HepG2 (cell line): Measurements from ENCODE around the gene MEGF10. TPM values are rescaled to one million over a fixed set of nuclear protein-coding genes. Genes with fewer than 3 reads are reported as not detected.

Experiments used
- ATAC-seq: fragments of 200-7000 bp; cut with Tn5 transposase; 3 replicates; pipeline ENCODE4 v1.9.1; 2020; ENCODE audit warnings: mild to moderate bottlenecking, moderate library complexity
- BruUV-seq: library from RNA; stranded (reverse); fragments of 400-500 nt; replicated peaks from 2 replicates; lab custom pipeline; 2021; lab: Mats Ljungman, UMichigan
- CTCF ChIA-PET: fragments of 300-600 bp; formaldehyde crosslinking; extraction: SDS; loops from one replicate; lab custom pipeline; 2021; ENCODE audit warnings: low total read pairs, inconsistent platforms, low intra/inter-chr PET ratio; lab: Yijun Ruan, JAX
- POLR2A ChIA-PET: fragments of 350-600 bp; sonication (Branson Sonifier 250); formaldehyde crosslinking; loops from one replicate; lab custom pipeline; 2020; ENCODE audit warnings: antibody characterized with exemption, inconsistent platforms; lab: Yijun Ruan, JAX
- DNase-seq: peaks from one replicate; pipeline ENCODE4 v3.0.0-alpha.2; 2015; ENCODE audit warnings: low spot score
- FAIRE-seq: peaks from 3 replicates; lab custom pipeline; 2011; peaks lifted over from hg19 to GRCh38; lab: Jason Lieb, UNC
- H2AFZ ChIP-seq: one replicate; pipeline ENCODE4 v1.6.1; 2011; ENCODE audit warnings: low read length, inconsistent platforms
- H3K27ac ChIP-seq: fragments of 300-600 bp; 3 replicates; pipeline ENCODE4 v1.8.0; 2011; ENCODE audit warnings: mixed run types, mild to moderate bottlenecking, mixed read lengths, low read length, inconsistent platforms; ENCODE audit not compliant: insufficient read depth; ENCODE audit errors: extremely low read length
- H3K27me3 ChIP-seq, 2 experiments: fragments of 200-600 bp in 1 of 2; 2 replicates in 1 of 2; 3 replicates in 1 of 2; pipeline versions ENCODE4 v1.6.0 to v1.8.0; 2011; ENCODE audit warnings: low read length in 2 of 2, mild to moderate bottlenecking in 2 of 2, moderate library complexity in 2 of 2, inconsistent platforms in 1 of 2; ENCODE audit not compliant: insufficient read depth in 2 of 2, control insufficient read depth in 1 of 2
- H3K36me3 ChIP-seq, 2 experiments: fragments of 200-600 bp in 1 of 2; replicated peaks in 1 of 2; 2 replicates in 1 of 2; 3 replicates in 1 of 2; pipeline versions ENCODE4 v1.5.1 to v1.8.0; 2011; ENCODE audit warnings: low read length in 2 of 2, inconsistent platforms in 1 of 2; ENCODE audit not compliant: insufficient read depth in 2 of 2, control insufficient read depth in 1 of 2
- H3K4me1 ChIP-seq: 2 replicates; pipeline ENCODE4 v1.5.1; 2012; ENCODE audit warnings: low read length, inconsistent platforms; ENCODE audit not compliant: insufficient read depth
- H3K4me2 ChIP-seq: 2 replicates; pipeline ENCODE4 v1.6.0; 2011; ENCODE audit warnings: low read depth, low read length, inconsistent platforms
- H3K4me3 ChIP-seq, 3 experiments: fragments of 200-600 bp in 1 of 3; sonication (generic), shearing (Covaris generic) in 1 of 3; replicated peaks in 1 of 3; 2 replicates each; pipeline ENCODE4 v1.5.1; 2011 to 2016; ENCODE audit warnings: low read length in 3 of 3, inconsistent platforms in 2 of 3, low read depth in 2 of 3, mild to moderate bottlenecking in 2 of 3, control low read depth in 1 of 3, mixed read lengths in 1 of 3; ENCODE audit not compliant: insufficient read depth in 1 of 3
- H3K79me2 ChIP-seq: one replicate; pipeline ENCODE4 v1.6.1; 2011; ENCODE audit warnings: low read length, inconsistent platforms; ENCODE audit not compliant: insufficient read depth
- H3K9ac ChIP-seq: 2 replicates; pipeline ENCODE4 v1.6.0; 2011; ENCODE audit warnings: mild to moderate bottlenecking, low read depth, low read length, inconsistent platforms; ENCODE audit not compliant: insufficient read depth
- H3K9me3 ChIP-seq: 2 replicates; pipeline ENCODE4 v1.5.1; 2012; ENCODE audit warnings: mild to moderate bottlenecking, low read length
- H4K20me1 ChIP-seq: 2 replicates; pipeline ENCODE4 v1.6.0; 2011; ENCODE audit warnings: inconsistent platforms, mild to moderate bottlenecking, low read length, moderate library complexity; ENCODE audit not compliant: insufficient read depth
- DMAP1 ChIP-seq: IDR thresholded peaks from 2 replicates; pipeline ENCODE4 v1.6.1; 2016
- RAD21 ChIP-seq: fragments of 450-650 bp; formaldehyde crosslinking; IDR thresholded peaks from 2 replicates; pipeline ENCODE4 v1.5.0; 2020; ENCODE audit warnings: mild to moderate bottlenecking
- SNRNP70 ChIP-seq: fragments of 200-400 bp; formaldehyde crosslinking; IDR thresholded peaks from 2 replicates; pipeline ENCODE4 v1.6.1; 2017; ENCODE audit warnings: mild to moderate bottlenecking, low read depth, low read length, moderate library complexity
- THYN1 ChIP-seq: sonication (generic); formaldehyde crosslinking; IDR thresholded peaks from 2 replicates; pipeline ENCODE4 v1.8.1; 2023; ENCODE audit warnings: low read depth, mild to moderate bottlenecking, moderate library complexity, missing genetic modification reagents, borderline replicate concordance
- ZKSCAN8 ChIP-seq: IDR thresholded peaks from 2 replicates; pipeline ENCODE4 v1.6.1; 2016; ENCODE audit warnings: borderline replicate concordance, missing genetic modification reagents, missing compliant biosample characterization
- ZNF616 ChIP-seq: sonication (generic); formaldehyde crosslinking; IDR thresholded peaks from 2 replicates; pipeline ENCODE4 v1.5.0; 2020; ENCODE audit warnings: low read depth, mild to moderate bottlenecking, missing genetic modification reagents
- WGBS: methylation state at CpG from one replicate; pipeline ENCODE4 v1.1.6; 2017; ENCODE audit warnings: low lambda C conversion rate; 5-methylcytosine and 5-hydroxymethylcytosine counted together
- in situ Hi-C: cut with HindIII; loops from 2 replicates; pipeline ENCODE4 v1.10.0; 2017; ENCODE audit warnings: low pct_unique_long_range_greater_than_20kb; ENCODE audit not compliant: extremely low pct_ligation_motif_present
- intact Hi-C: fragments of 100-400 bp; cut with micrococcal nuclease; formaldehyde crosslinking; loops from one replicate; pipeline ENCODE4 v1.10.0; 2022; ENCODE audit not compliant: unreplicated experiment
- polyA plus RNA-seq, 8 experiments: library from polyadenylated mRNA; depleted of rRNA in 3 of 8; stranded (reverse) in 7 of 8; unstranded in 1 of 8; fragments of >200 nt; fragmentation: Illumina TruSeq in 4 of 8; extraction: Trizol in 4 of 8; gene quantifications; 2 replicates each; pipeline versions ENCODE4 v1.2.1 to v1.2.3, GENCODE V29; 2011 to 2016; ENCODE audit warnings: low read depth in 4 of 8, missing spikeins in 1 of 8, mixed read lengths in 1 of 8; ENCODE audit not compliant: insufficient read depth in 1 of 8
- total RNA-seq, 5 experiments: library from RNA; depleted of rRNA; stranded (reverse); fragments of >200 nt; fragmentation: Illumina TruSeq; extraction: Trizol; gene quantifications; 2 replicates each; pipeline ENCODE4 v1.2.3, GENCODE V29; 2016; ENCODE audit warnings: low read depth in 1 of 5
- TF ChIP-seq, protein P1 (sequence below): sonication (generic); formaldehyde crosslinking; IDR thresholded peaks from 2 replicates; pipeline ENCODE4 v1.8.0; 2022; ENCODE audit warnings: low read depth, missing genetic modification reagents
- TF ChIP-seq, protein P2 (sequence below): sonication (generic); formaldehyde crosslinking; IDR thresholded peaks from 2 replicates; pipeline ENCODE4 v1.4.0; 2020; ENCODE audit warnings: missing genetic modification reagents

The MEGF10 gene
- total and polyA plus RNA-seq, 2 of the 13 experiments (the other 11 are each of a cell fraction or from before 2014, with no cell fraction given): not detected

DNA sequence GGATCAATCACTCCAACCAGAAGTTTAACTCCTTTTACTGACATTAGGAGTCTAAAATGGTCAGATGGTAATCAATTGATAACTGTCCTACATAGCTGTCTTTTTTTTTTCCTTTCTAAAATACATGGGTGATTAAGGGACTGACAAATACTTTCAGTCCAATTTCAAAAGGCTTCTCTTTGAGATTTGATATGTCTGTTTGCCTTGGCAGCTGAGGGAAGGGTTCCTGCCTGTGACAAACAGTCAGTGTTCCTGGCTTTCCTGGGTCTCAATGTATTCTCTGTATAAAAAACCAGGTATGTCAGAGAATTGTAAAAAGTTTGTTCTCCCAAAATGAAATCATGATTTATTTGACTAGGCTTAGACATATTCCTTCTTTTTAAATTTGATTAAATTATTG lies 84.5 kb downstream of the MEGF10 start:
- H3K4me3 ChIP-seq: no peak overlapping the region
- CTCF ChIA-PET: no interaction called here
- H4K20me1 ChIP-seq: no peaks in the 10 kb centered on the region
- H3K9me3 ChIP-seq: no peaks in the 10 kb centered on the region
- DNase-seq (no peak), ATAC-seq (no peak), FAIRE-seq (no peak)
- H3K79me2 ChIP-seq: no peaks in the 10 kb centered on the region
- no peak overlapping the region for H3K27ac ChIP-seq
- POLR2A ChIA-PET: no interaction called here
- H3K4me2 ChIP-seq: no peak overlapping the region
- intact Hi-C loops (no loop called here), in situ Hi-C loops (no loop called here)
- no TSS peak for BruUV-seq
- H3K9ac ChIP-seq: no peak overlapping the region
- TF ChIP-seq SNRNP70 (no peak), DMAP1 (CRISPR knock-in tag) (no peak), THYN1 (no peak), RAD21 (no peak), ZKSCAN8 (CRISPR knock-in tag) (no peak), ZNF616 (CRISPR knock-in tag) (no peak)
- TF ChIP-seq, protein P1, sequence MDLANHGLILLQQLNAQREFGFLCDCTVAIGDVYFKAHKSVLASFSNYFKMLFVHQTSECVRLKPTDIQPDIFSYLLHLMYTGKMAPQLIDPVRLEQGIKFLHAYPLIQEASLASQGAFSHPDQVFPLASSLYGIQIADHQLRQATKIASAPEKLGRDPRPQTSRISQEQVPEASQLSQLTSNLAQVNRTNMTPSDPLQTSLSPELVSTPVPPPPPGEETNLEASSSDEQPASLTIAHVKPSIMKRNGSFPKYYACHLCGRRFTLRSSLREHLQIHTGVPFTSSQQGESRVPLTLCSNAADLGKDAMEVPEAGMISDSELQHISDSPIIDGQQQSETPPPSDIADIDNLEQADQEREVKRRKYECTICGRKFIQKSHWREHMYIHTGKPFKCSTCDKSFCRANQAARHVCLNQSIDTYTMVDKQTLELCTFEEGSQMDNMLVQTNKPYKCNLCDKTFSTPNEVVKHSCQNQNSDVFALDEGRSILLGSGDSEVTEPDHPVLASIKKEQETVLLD (CRISPR knock-in tag): no peak
- H3K4me1 ChIP-seq: no peaks in the 10 kb centered on the region
- H2AFZ ChIP-seq: no peak overlapping the region
- no peaks in the 10 kb centered on the region for H3K36me3 ChIP-seq
- no peaks in the 10 kb centered on the region for H3K27me3 ChIP-seq

DNA sequence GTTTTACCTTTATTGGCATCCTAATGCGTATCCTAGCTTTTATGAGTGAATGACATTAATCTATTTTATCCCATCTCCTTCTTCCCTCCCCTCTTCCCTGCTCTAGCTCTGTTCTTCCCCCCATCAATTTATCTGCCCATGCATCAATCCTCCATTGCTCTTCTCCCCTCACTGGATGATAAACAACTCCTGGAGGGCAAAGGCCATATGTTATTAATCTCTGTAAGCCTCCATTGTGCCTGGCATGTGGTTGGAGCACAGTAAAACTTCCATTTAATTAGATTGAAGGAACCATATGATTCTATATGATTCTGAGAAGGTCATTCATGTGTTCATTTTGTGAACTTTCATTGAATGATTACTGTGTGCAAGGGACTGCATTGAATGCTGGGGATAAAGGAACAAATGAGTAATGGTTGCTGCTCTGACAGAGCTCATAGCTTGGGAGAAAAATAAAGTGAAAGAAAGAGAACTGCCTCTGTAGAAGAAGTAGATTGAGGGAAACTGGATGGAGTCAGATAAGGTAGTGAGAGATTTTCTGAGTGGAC lies 85.0 kb downstream of the MEGF10 start:
- Histone ChIP-seq H4K20me1 (no peaks in the 10 kb centered on the region), H3K4me2 (no peak overlapping the region), H3K27ac (no peak overlapping the region), H3K36me3 (no peaks in the 10 kb centered on the region), H3K79me2 (no peaks in the 10 kb centered on the region), H3K27me3 (no peaks in the 10 kb centered on the region), H3K9ac (no peak overlapping the region), H3K4me1 (no peaks in the 10 kb centered on the region), H3K4me3 (no peak overlapping the region), H2AFZ (no peak overlapping the region), H3K9me3 (no peaks in the 10 kb centered on the region)
- in situ Hi-C loops (no loop called here), intact Hi-C loops (no loop called here)
- 7% methylated on average over 1 of the region's 1 CpG for WGBS
- BruUV-seq: no TSS peak
- TF ChIP-seq, protein P2, sequence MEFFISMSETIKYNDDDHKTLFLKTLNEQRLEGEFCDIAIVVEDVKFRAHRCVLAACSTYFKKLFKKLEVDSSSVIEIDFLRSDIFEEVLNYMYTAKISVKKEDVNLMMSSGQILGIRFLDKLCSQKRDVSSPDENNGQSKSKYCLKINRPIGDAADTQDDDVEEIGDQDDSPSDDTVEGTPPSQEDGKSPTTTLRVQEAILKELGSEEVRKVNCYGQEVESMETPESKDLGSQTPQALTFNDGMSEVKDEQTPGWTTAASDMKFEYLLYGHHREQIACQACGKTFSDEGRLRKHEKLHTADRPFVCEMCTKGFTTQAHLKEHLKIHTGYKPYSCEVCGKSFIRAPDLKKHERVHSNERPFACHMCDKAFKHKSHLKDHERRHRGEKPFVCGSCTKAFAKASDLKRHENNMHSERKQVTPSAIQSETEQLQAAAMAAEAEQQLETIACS: no peak
- ChIA-PET POLR2A (no interaction called here), CTCF (no interaction called here)
- FAIRE-seq (no peak), DNase-seq (no peak), ATAC-seq (no peak)
